GM23338 (cell line): ENCODE measurements around the gene BMX. TPM values are rescaled to one million over a fixed set of nuclear protein-coding genes. Genes with fewer than 3 reads are reported as not detected.

ENCODE experiments used
- ATAC-seq: fragments of 200-7000 bp; cut with Tn5 transposase; 3 replicates; pipeline ENCODE4 v1.9.1; 2020
- DNase-seq: peaks from one replicate; pipeline ENCODE4 v3.0.0-alpha.2; 2015; ENCODE audit warnings: low spot score
- H2AFZ ChIP-seq: fragments of 200-600 bp; sonication (generic); 2 replicates; pipeline ENCODE4 v1.8.0; 2016; ENCODE audit warnings: antibody characterized with exemption, mild to moderate bottlenecking, moderate library complexity
- H3F3A ChIP-seq: fragments of 200-600 bp; sonication (generic); replicated peaks from 2 replicates; pipeline ENCODE4 v1.8.0; 2017; ENCODE audit warnings: antibody characterized with exemption, mixed run types, low read depth
- H3K27ac ChIP-seq: fragments of 200-600 bp; sonication (generic); 2 replicates; pipeline ENCODE4 v1.6.1; 2016; ENCODE audit warnings: low read depth
- H3K27me3 ChIP-seq: fragments of 200-600 bp; sonication (generic); 2 replicates; pipeline ENCODE4 v1.8.0; 2016; ENCODE audit warnings: mild to moderate bottlenecking, mixed run types, moderate library complexity; ENCODE audit not compliant: insufficient read depth
- H3K36me3 ChIP-seq: fragments of 200-600 bp; sonication (generic); 2 replicates; pipeline ENCODE4 v1.8.0; 2016; ENCODE audit warnings: mild to moderate bottlenecking; ENCODE audit not compliant: insufficient read depth
- H3K4me1 ChIP-seq: fragments of 200-600 bp; sonication (generic); 2 replicates; pipeline ENCODE4 v1.8.0; 2016; ENCODE audit warnings: mild to moderate bottlenecking, moderate library complexity; ENCODE audit not compliant: insufficient read depth
- H3K4me2 ChIP-seq: fragments of 200-600 bp; sonication (generic); 2 replicates; pipeline ENCODE4 v1.7.1; 2017; ENCODE audit warnings: mixed run types
- H3K4me3 ChIP-seq: fragments of 200-600 bp; sonication (generic); 2 replicates; pipeline ENCODE4 v1.6.1; 2016; ENCODE audit warnings: mixed run types
- H3K79me2 ChIP-seq: fragments of 200-600 bp; sonication (generic); replicated peaks from 2 replicates; pipeline ENCODE4 v1.8.0; 2017; ENCODE audit warnings: mild to moderate bottlenecking; ENCODE audit not compliant: insufficient read depth
- H3K9me2 ChIP-seq: fragments of 200-600 bp; sonication (generic); 2 replicates; pipeline ENCODE4 v1.8.0; 2017; ENCODE audit not compliant: insufficient read depth
- H4K20me1 ChIP-seq: fragments of 200-600 bp; sonication (generic); replicated peaks from 2 replicates; pipeline ENCODE4 v1.8.0; 2017; ENCODE audit warnings: mild to moderate bottlenecking; ENCODE audit not compliant: insufficient read depth
- H3K27ac Mint-ChIP-seq: 2 replicates; pipeline ENCODE4 v1.8.0; 2020; ENCODE audit warnings: inconsistent platforms, mild to moderate bottlenecking, moderate library complexity, mixed read lengths
- H3K27me3 Mint-ChIP-seq: 3 replicates; pipeline ENCODE4 v1.8.0; 2022; ENCODE audit warnings: low read depth, mild to moderate bottlenecking, moderate library complexity, mixed read lengths, inconsistent platforms; ENCODE audit not compliant: insufficient read depth, poor library complexity
- H3K36me3 Mint-ChIP-seq: 3 replicates; pipeline ENCODE4 v1.8.0; 2021; ENCODE audit warnings: low read depth, mild to moderate bottlenecking, inconsistent platforms, moderate library complexity, mixed read lengths
- H3K4me1 Mint-ChIP-seq: 3 replicates; pipeline ENCODE4 v1.8.0; 2020; ENCODE audit warnings: mild to moderate bottlenecking, inconsistent platforms, mixed read lengths
- H3K4me3 Mint-ChIP-seq: 3 replicates; pipeline ENCODE4 v1.8.0; 2021; ENCODE audit warnings: moderate library complexity, mild to moderate bottlenecking, inconsistent platforms, mixed read lengths
- H3K9me3 Mint-ChIP-seq: 3 replicates; pipeline ENCODE4 v1.8.0; 2020; ENCODE audit warnings: moderate library complexity, mild to moderate bottlenecking, inconsistent platforms, mixed read lengths
- CREB1 ChIP-seq: fragments of 250-450 bp; sonication (Bioruptor Pico); IDR thresholded peaks from 2 replicates; pipeline ENCODE4 v1.5.0; 2020; ENCODE audit warnings: low read depth, mild to moderate bottlenecking, moderate library complexity
- ETS1 ChIP-seq: IDR thresholded peaks from 2 replicates; pipeline ENCODE4 v1.6.1; 2016; ENCODE audit warnings: antibody characterized with exemption
- EZH2 ChIP-seq: fragments of 200-600 bp; sonication (generic); IDR thresholded peaks from one replicate; pipeline ENCODE4 v1.8.0; 2017; ENCODE audit warnings: antibody characterized with exemption, mild to moderate bottlenecking, low read depth; ENCODE audit not compliant: unreplicated experiment
- EZH2phosphoT487 ChIP-seq: fragments of 200-600 bp; sonication (generic); IDR thresholded peaks from one replicate; pipeline ENCODE4 v1.8.1; 2018; ENCODE audit warnings: antibody characterized with exemption; ENCODE audit not compliant: unreplicated experiment
- JUNB ChIP-seq: IDR thresholded peaks from one replicate; pipeline ENCODE4 v1.6.1; 2016; ENCODE audit warnings: antibody characterized with exemption; ENCODE audit not compliant: unreplicated experiment
- NANOG ChIP-seq: IDR thresholded peaks from 2 replicates; pipeline ENCODE4 v1.6.1; 2016; ENCODE audit warnings: antibody characterized with exemption, borderline replicate concordance
- POLR2AphosphoS5 ChIP-seq: IDR thresholded peaks from 2 replicates; pipeline ENCODE4 v1.6.1; 2016; ENCODE audit warnings: antibody characterized with exemption, low read depth
- STAT1 ChIP-seq: IDR thresholded peaks from one replicate; pipeline ENCODE4 v1.6.1; 2016; ENCODE audit warnings: antibody characterized with exemption; ENCODE audit not compliant: unreplicated experiment
- ZNF114 ChIP-seq: fragments of 250-450 bp; sonication (Bioruptor Pico); IDR thresholded peaks from 2 replicates; pipeline ENCODE4 v1.5.0; 2020; ENCODE audit warnings: mild to moderate bottlenecking, moderate library complexity
- ZNF331 ChIP-seq: fragments of 250-450 bp; sonication (Bioruptor Pico); IDR thresholded peaks from 2 replicates; pipeline ENCODE4 v1.5.0; 2020; ENCODE audit warnings: low read depth, mild to moderate bottlenecking, moderate library complexity
- polyA plus RNA-seq: library from polyadenylated mRNA; unstranded; fragments of >200 nt; fragmentation: Nextera tagmentation; extraction: Ambion mirVana; gene quantifications from 2 replicates; pipeline ENCODE4 v1.2.1, GENCODE V29; 2016
- total RNA-seq: library from RNA; depleted of rRNA; stranded (reverse); fragments of >200 nt; shearing (Covaris generic); gene quantifications from 2 replicates; pipeline ENCODE4 v1.2.3, GENCODE V29; 2014
- TF ChIP-seq, protein P1 (sequence below), 2 experiments: fragments of 200-600 bp in 1 of 2; sonication (generic) in 1 of 2; conservative IDR thresholded peaks; 2 replicates each; pipeline versions ENCODE4 v1.5.1 to v1.6.1; 2016 to 2017; ENCODE audit warnings: antibody characterized with exemption in 2 of 2, low read depth in 2 of 2, mild to moderate bottlenecking in 2 of 2, moderate library complexity in 1 of 2
- TF ChIP-seq, protein P2 (sequence below): fragments of 250-450 bp; sonication (Bioruptor Pico); IDR thresholded peaks from 2 replicates; pipeline ENCODE4 v1.5.0; 2020; ENCODE audit warnings: mild to moderate bottlenecking, moderate library complexity

Gene BMX
- total and polyA plus RNA-seq, 2 experiments from 2014 or later, result not detected

DNA sequence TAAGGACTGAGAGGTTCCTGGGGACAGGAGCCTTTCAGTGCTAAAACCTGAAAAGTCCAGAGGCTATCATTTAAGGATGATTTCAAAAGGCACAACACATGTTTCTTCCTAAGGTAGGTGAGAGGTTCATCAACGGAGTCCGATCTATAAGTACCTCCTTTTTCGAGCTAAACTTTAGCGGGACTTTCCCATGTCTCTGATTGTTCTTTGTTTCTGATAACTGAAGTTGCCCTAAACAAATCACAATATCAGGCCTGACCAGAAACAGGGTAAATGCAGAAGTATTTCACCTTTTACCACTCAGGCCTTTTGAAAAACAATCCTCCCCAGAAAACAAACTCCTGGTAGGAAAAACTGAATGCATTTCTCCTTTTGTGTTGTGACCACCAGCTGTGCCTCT, 25.1 kb upstream of the BMX start (continued):
- TF ChIP-seq, protein P1, sequence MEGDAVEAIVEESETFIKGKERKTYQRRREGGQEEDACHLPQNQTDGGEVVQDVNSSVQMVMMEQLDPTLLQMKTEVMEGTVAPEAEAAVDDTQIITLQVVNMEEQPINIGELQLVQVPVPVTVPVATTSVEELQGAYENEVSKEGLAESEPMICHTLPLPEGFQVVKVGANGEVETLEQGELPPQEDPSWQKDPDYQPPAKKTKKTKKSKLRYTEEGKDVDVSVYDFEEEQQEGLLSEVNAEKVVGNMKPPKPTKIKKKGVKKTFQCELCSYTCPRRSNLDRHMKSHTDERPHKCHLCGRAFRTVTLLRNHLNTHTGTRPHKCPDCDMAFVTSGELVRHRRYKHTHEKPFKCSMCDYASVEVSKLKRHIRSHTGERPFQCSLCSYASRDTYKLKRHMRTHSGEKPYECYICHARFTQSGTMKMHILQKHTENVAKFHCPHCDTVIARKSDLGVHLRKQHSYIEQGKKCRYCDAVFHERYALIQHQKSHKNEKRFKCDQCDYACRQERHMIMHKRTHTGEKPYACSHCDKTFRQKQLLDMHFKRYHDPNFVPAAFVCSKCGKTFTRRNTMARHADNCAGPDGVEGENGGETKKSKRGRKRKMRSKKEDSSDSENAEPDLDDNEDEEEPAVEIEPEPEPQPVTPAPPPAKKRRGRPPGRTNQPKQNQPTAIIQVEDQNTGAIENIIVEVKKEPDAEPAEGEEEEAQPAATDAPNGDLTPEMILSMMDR (conservative IDR thresholded peaks at IDR 0.05; ENCODE audit: low read depth in 2 of 2), result no peak
- no peak for TF ChIP-seq ZNF114 (CRISPR knock-in tag)
- TF ChIP-seq CREB1, result no peak

DNA sequence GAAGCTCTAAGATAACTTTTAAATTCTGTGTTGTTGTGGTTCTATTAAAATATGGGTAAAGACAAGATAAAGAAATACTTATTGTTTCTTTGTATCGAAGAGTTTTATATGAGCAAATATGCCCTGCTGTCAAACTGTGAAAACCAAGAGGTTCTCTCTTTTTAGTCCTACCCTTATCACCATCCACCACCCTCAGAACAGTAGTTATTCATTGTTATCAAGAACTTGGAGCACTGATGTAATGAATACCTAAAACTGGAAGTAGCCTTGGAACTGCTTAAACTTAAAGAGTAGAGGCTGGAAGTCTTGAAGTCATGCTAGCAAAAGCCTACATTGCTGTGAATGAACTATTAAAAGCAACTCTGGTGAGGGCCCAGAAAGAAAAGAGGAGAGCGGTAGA, 16.7 kb upstream of the BMX start:
- no peak overlapping the region for H3K27ac Mint-ChIP-seq
- TF ChIP-seq EZH2 (no peak), POLR2AphosphoS5 (no peak), NANOG (no peak), CREB1 (no peak), EZH2phosphoT487 (no peak), ETS1 (no peak), ZNF114 (CRISPR knock-in tag) (no peak), ZNF331 (no peak), JUNB (no peak), STAT1 (no peak)
- TF ChIP-seq, protein P1 (conservative IDR thresholded peaks at IDR 0.05; ENCODE audit: low read depth in 2 of 2), result no peak
- TF ChIP-seq, protein P2, sequence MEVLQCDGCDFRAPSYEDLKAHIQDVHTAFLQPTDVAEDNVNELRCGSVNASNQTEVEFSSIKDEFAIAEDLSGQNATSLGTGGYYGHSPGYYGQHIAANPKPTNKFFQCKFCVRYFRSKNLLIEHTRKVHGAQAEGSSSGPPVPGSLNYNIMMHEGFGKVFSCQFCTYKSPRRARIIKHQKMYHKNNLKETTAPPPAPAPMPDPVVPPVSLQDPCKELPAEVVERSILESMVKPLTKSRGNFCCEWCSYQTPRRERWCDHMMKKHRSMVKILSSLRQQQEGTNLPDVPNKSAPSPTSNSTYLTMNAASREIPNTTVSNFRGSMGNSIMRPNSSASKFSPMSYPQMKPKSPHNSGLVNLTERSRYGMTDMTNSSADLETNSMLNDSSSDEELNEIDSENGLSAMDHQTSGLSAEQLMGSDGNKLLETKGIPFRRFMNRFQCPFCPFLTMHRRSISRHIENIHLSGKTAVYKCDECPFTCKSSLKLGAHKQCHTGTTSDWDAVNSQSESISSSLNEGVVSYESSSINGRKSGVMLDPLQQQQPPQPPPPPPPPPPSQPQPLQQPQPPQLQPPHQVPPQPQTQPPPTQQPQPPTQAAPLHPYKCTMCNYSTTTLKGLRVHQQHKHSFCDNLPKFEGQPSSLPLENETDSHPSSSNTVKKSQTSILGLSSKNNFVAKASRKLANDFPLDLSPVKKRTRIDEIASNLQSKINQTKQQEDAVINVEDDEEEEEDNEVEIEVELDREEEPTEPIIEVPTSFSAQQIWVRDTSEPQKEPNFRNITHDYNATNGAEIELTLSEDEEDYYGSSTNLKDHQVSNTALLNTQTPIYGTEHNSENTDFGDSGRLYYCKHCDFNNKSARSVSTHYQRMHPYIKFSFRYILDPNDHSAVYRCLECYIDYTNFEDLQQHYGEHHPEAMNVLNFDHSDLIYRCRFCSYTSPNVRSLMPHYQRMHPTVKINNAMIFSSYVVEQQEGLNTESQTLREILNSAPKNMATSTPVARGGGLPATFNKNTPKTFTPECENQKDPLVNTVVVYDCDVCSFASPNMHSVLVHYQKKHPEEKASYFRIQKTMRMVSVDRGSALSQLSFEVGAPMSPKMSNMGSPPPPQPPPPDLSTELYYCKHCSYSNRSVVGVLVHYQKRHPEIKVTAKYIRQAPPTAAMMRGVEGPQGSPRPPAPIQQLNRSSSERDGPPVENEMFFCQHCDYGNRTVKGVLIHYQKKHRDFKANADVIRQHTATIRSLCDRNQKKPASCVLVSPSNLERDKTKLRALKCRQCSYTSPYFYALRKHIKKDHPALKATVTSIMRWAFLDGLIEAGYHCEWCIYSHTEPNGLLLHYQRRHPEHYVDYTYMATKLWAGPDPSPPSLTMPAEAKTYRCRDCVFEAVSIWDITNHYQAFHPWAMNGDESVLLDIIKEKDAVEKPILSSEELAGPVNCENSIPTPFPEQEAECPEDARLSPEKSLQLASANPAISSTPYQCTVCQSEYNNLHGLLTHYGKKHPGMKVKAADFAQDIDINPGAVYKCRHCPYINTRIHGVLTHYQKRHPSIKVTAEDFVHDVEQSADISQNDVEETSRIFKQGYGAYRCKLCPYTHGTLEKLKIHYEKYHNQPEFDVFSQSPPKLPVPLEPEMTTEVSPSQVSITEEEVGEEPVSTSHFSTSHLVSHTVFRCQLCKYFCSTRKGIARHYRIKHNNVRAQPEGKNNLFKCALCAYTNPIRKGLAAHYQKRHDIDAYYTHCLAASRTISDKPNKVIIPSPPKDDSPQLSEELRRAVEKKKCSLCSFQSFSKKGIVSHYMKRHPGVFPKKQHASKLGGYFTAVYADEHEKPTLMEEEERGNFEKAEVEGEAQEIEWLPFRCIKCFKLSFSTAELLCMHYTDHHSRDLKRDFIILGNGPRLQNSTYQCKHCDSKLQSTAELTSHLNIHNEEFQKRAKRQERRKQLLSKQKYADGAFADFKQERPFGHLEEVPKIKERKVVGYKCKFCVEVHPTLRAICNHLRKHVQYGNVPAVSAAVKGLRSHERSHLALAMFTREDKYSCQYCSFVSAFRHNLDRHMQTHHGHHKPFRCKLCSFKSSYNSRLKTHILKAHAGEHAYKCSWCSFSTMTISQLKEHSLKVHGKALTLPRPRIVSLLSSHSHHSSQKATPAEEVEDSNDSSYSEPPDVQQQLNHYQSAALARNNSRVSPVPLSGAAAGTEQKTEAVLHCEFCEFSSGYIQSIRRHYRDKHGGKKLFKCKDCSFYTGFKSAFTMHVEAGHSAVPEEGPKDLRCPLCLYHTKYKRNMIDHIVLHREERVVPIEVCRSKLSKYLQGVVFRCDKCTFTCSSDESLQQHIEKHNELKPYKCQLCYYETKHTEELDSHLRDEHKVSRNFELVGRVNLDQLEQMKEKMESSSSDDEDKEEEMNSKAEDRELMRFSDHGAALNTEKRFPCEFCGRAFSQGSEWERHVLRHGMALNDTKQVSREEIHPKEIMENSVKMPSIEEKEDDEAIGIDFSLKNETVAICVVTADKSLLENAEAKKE, result no peak

More for the DNA sequence above, 16.7 kb upstream of the BMX start:
- Histone ChIP-seq H3K27ac (no peak overlapping the region), H3K36me3 (no peaks in the 10 kb centered on the region), H3K9me2 (no peaks in the 10 kb centered on the region), H3K4me2 (no peak overlapping the region), H2AFZ (no peak overlapping the region), H3K27me3 (no peaks in the 10 kb centered on the region), H4K20me1 (no peaks in the 10 kb centered on the region), H3K4me3 (no peak overlapping the region), H3K79me2 (no peaks in the 10 kb centered on the region), H3K4me1 (no peaks in the 10 kb centered on the region), H3F3A (no peaks in the 10 kb centered on the region)
- Mint-ChIP-seq H3K36me3 (peaks cover 10% of the 10 kb centered on the region), H3K4me1 (no peaks in the 10 kb centered on the region), H3K4me3 (no peak overlapping the region), H3K27me3 (no peaks in the 10 kb centered on the region), H3K9me3 (no peaks in the 10 kb centered on the region)
- DNase-seq (no peak), ATAC-seq (no peak)
